Fibroblast of lung (primary cell): Measurements from ENCODE around the gene YEATS4.

ENCODE experiments used
- CTCF ChIP-seq, 2 donors: IDR thresholded peaks in 1 of 2; conservative IDR thresholded peaks in 1 of 2; 1 replicate in 1 of 2; 2 replicates in 1 of 2; pipeline ENCODE4 v1.5.1; 2011 to 2012; ENCODE audit warnings: low read length in 2 of 2, control low read depth in 1 of 2, inconsistent platforms in 1 of 2, low read depth in 1 of 2, mild to moderate bottlenecking in 1 of 2
- EZH2 ChIP-seq: IDR thresholded peaks from 2 replicates; pipeline ENCODE4 v1.5.1; 2012; ENCODE audit warnings: low read length, control low read depth, mild to moderate bottlenecking; ENCODE audit errors: missing control alignments

DNA sequence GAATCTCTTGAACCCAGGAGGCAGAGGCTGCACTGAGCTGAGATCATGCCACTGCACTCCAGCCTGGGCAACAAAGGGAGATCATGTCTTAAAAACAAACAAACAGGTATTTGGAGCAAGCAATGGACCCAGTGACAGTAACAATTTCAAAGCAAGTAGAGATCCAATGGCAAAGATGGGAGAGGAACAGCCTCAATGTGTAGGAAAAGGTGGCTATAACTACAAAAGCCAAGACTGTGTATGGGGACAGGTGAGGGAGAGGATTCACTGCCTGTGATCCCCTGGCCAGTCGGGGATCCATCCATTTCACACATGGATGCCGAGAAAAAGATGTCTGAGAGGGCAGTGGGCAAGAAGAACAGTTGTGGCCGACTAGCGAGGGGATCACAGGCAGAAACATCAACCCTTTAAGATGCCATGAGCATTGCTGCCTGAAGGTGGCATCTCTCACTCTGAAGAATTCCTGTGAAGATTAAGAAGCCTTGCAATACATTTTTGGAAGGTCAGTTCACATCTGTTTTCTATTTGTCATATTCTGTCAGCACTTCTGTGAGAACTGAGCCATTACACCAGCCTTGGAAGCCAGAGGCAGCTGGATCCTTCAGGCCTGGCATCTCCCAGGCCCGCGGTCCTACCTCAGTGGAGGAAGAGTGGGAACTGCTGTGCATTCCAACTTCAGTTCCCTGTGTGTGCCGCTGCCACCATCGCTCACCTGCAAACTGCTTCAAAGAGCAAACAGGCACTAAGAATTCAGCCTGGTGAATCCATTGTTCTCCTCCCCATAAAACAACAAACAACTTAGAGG is 56.1 kb downstream of the YEATS4 start:
- peak; percentile 87 to 88 for TF ChIP-seq CTCF (conservative IDR thresholded peaks at IDR 0.05 in 1 of 2, IDR thresholded peaks at IDR 0.05 in 1 of 2; ENCODE audit: low read depth in 1 of 2, low read length in 2 of 2)
- no peak for TF ChIP-seq EZH2
